A549 (cell line): ENCODE results near the gene MATR3. TPM values are rescaled to one million over a fixed set of nuclear protein-coding genes. Genes with fewer than 3 reads are reported as not detected.
A peak's percentile ranks its signal among the peaks of the same experiment; 100 is the strongest.

Source experiments
- ATAC-seq, 2 experiments: fragments of 200-7000 bp in 1 of 2; fragments of >200 bp in 1 of 2; cut with Nextera tagmentation in 1 of 2; cut with Tn5 transposase in 1 of 2; 3 replicates each; pipeline versions ENCODE4 v1.8.0 to v1.9.1; 2018 to 2020; ENCODE audit warnings: mild to moderate bottlenecking in 1 of 2, moderate library complexity in 1 of 2
- CTCF ChIA-PET: fragments of 300-600 bp; sonication (Branson Sonifier 250); formaldehyde crosslinking; extraction: SDS; loops from one replicate; lab custom pipeline; 2021; ENCODE audit warnings: antibody characterized with exemption, inconsistent platforms; lab: Yijun Ruan, JAX
- POLR2A ChIA-PET: fragments of 350-600 bp; formaldehyde crosslinking; extraction: SDS; loops from one replicate; lab custom pipeline; 2021; ENCODE audit warnings: antibody characterized with exemption, inconsistent platforms; lab: Yijun Ruan, JAX
- DNase-seq, 2 experiments: peaks; one replicate each; pipeline versions ENCODE4 v3.0.0 to v3.0.0-alpha.2; 2011 to 2016; ENCODE audit warnings: low read depth in 1 of 2, low spot score in 1 of 2
- FAIRE-seq: peaks from 2 replicates; lab custom pipeline; 2011; peaks lifted over from hg19 to GRCh38; lab: Jason Lieb, UNC
- H3K27ac ChIP-seq, 2 experiments: fragments of >200 bp; sonication (Bioruptor Twin); formaldehyde crosslinking; 3 replicates each; pipeline ENCODE4 v1.5.1; 2016 to 2017
- H3K4me1 ChIP-seq: fragments of >200 bp; sonication (Bioruptor Twin); formaldehyde crosslinking; 3 replicates; pipeline ENCODE4 v1.6.1; 2016
- H3K4me2 ChIP-seq: fragments of >200 bp; sonication (Bioruptor Twin); formaldehyde crosslinking; 3 replicates; pipeline ENCODE4 v1.6.1; 2016
- H3K4me3 ChIP-seq: fragments of >200 bp; sonication (Bioruptor Twin); formaldehyde crosslinking; 3 replicates; pipeline ENCODE4 v1.5.1; 2016
- H3K9me3 ChIP-seq: fragments of >200 bp; sonication (Bioruptor Twin); formaldehyde crosslinking; 3 replicates; pipeline ENCODE4 v1.6.1; 2016
- ATOH8 ChIP-seq: fragments of 250-450 bp; sonication (Bioruptor Pico); IDR thresholded peaks from 2 replicates; pipeline ENCODE4 v1.5.0; 2020; ENCODE audit warnings: low read depth, mild to moderate bottlenecking, moderate library complexity
- BCL3 ChIP-seq: fragments of >200 bp; sonication (Bioruptor Twin); formaldehyde crosslinking; IDR thresholded peaks from 3 replicates; pipeline ENCODE4 v1.6.1; 2016
- BHLHE40 ChIP-seq: IDR thresholded peaks from 2 replicates; pipeline ENCODE4 v1.6.1; 2012; ENCODE audit warnings: low read depth, low read length, inconsistent platforms
- CHD2 ChIP-seq: fragments of 150-350 bp; IDR thresholded peaks from 2 replicates; pipeline ENCODE4 v1.6.1; 2014; ENCODE audit warnings: low read length; ENCODE audit not compliant: partially characterized antibody
- CHD4 ChIP-seq: fragments of 200-600 bp; sonication (generic); IDR thresholded peaks from 2 replicates; pipeline ENCODE4 v1.6.1; 2016; ENCODE audit warnings: antibody characterized with exemption, mild to moderate bottlenecking, borderline replicate concordance
- EHMT2 ChIP-seq: fragments of 200-600 bp; sonication (generic); IDR thresholded peaks from 2 replicates; pipeline ENCODE4 v1.6.1; 2016; ENCODE audit warnings: antibody characterized with exemption, low read depth, mild to moderate bottlenecking, moderate library complexity
- HES2 ChIP-seq: fragments of >200 bp; sonication (Bioruptor Twin); formaldehyde crosslinking; IDR thresholded peaks from 2 replicates; pipeline ENCODE4 v1.6.1; 2016
- HMGXB4 ChIP-seq: fragments of 250-450 bp; sonication (Bioruptor Pico); IDR thresholded peaks from 2 replicates; pipeline ENCODE4 v1.5.0; 2021; ENCODE audit warnings: mild to moderate bottlenecking, moderate library complexity, borderline replicate concordance
- HOXA7 ChIP-seq: fragments of 250-450 bp; sonication (Bioruptor Pico); IDR thresholded peaks from 2 replicates; pipeline ENCODE4 v1.5.0; 2020; ENCODE audit warnings: mild to moderate bottlenecking, moderate library complexity
- HOXB13 ChIP-seq: fragments of 250-450 bp; sonication (Bioruptor Pico); IDR thresholded peaks from 2 replicates; pipeline ENCODE4 v1.5.0; 2020; ENCODE audit warnings: low read depth, mild to moderate bottlenecking, moderate library complexity
- JUNB ChIP-seq: fragments of >200 bp; sonication (Bioruptor Twin); formaldehyde crosslinking; IDR thresholded peaks from 2 replicates; pipeline ENCODE4 v1.6.1; 2016
- KDM5A ChIP-seq: fragments of 200-600 bp; sonication (generic); IDR thresholded peaks from 2 replicates; pipeline ENCODE4 v1.6.1; 2016; ENCODE audit warnings: antibody characterized with exemption, mild to moderate bottlenecking
- MAX ChIP-seq: IDR thresholded peaks from 2 replicates; pipeline ENCODE4 v1.6.1; 2012
- NPAS2 ChIP-seq: fragments of 250-450 bp; sonication (Bioruptor Pico); IDR thresholded peaks from 2 replicates; pipeline ENCODE4 v1.8.0; 2022; ENCODE audit warnings: mild to moderate bottlenecking, moderate library complexity, borderline replicate concordance
- PBX3 ChIP-seq: IDR thresholded peaks from 2 replicates; pipeline ENCODE4 v1.6.1; 2012
- POLR2A ChIP-seq: IDR thresholded peaks from 2 replicates; pipeline ENCODE4 v1.6.1; 2012; ENCODE audit warnings: mild to moderate bottlenecking, low read length
- POLR2AphosphoS2 ChIP-seq: conservative IDR thresholded peaks from 2 replicates; pipeline ENCODE4 v1.6.1; 2012; ENCODE audit warnings: low read length, improper control_type of control experiment, inconsistent platforms
- RARB ChIP-seq: fragments of 250-450 bp; sonication (Bioruptor Pico); IDR thresholded peaks from 2 replicates; pipeline ENCODE4 v1.8.0; 2021; ENCODE audit warnings: mild to moderate bottlenecking, moderate library complexity
- SREBF2 ChIP-seq: fragments of 450-650 bp; IDR thresholded peaks from 2 replicates; pipeline ENCODE4 v1.6.1; 2014; ENCODE audit warnings: mild to moderate bottlenecking, moderate library complexity
- ZC3H11A ChIP-seq: fragments of 450-650 bp; IDR thresholded peaks from 2 replicates; pipeline ENCODE4 v1.6.1; 2014; ENCODE audit warnings: antibody characterized with exemption, mild to moderate bottlenecking
- WGBS: methylation state at CpG from one replicate; pipeline ENCODE4 v1.1.6; 2017; ENCODE audit errors: missing lambda C conversion rate; 5-methylcytosine and 5-hydroxymethylcytosine counted together
- polyA plus RNA-seq, 4 experiments: library from polyadenylated mRNA; depleted of rRNA in 3 of 4; stranded (reverse); fragments of >200 nt; fragmentation: RNase III in 1 of 4; extraction: RNeasy Plus Mini Kit Qiagen cat#74134 plus additional on column Dnase treatment in 1 of 4; gene quantifications; 2 replicates in 3 of 4; 3 replicates in 1 of 4; pipeline ENCODE4 v1.2.3, GENCODE V29; 2011 to 2017

Gene MATR3
- polyA plus RNA-seq, 2 of the 4 experiments (the other 2 are of a cell fraction), result 178 to 189 TPM

GRCh38 chr5:139275956-139276355, 17.6 kb upstream of the MATR3 start:
- ChIA-PET POLR2A (interaction anchor here (0.7 to 2.8 kb wide), 4 partner anchors 18 to 1085 kb away, joined by 3 to 15 read pairs (median 3); partner anchors contain the start of genes HSPA9 and MATR3), CTCF (interaction anchor here (0.6 to 2.4 kb wide), 9 partner anchors 10 to 697 kb away, joined by 3 to 8 read pairs (median 4); partner anchors contain the start of gene PAIP2)
- Histone ChIP-seq H3K27ac (peak overlapping the region; percentile 94 to 97), H3K9me3 (no peaks in the 10 kb centered on the region), H3K4me3 (peak overlapping the region; percentile 80), H3K4me1 (peaks cover 78% of the 10 kb centered on the region), H3K4me2 (peak overlapping the region; percentile 97)
- WGBS, result 29% methylated on average over 3 of the region's 3 CpGs
- ATAC-seq, result no peak
- FAIRE-seq, result no peak
- TF ChIP-seq BCL3, result no peak
- TF ChIP-seq MAX, result peak; percentile 75
- no peak for DNase-seq

GRCh38 chr5:139276426-139276825, 17.1 kb upstream of the MATR3 start:
- Histone ChIP-seq H3K27ac (peak overlapping the region; percentile 94 to 97; a peak in 5 of 6 replicates), H3K4me2 (peak overlapping the region; percentile 97), H3K4me3 (peak overlapping the region; percentile 80), H3K9me3 (no peaks in the 10 kb centered on the region), H3K4me1 (peaks cover 78% of the 10 kb centered on the region)
- DNase-seq (no peak), ATAC-seq (no peak), FAIRE-seq (no peak)
- WGBS, result 28% methylated on average over 2 of the region's 2 CpGs
- ChIA-PET CTCF (interaction anchor here (0.6 to 2.4 kb wide), 7 partner anchors 10 to 697 kb away, joined by 3 to 8 read pairs (median 4); partner anchors contain the start of gene PAIP2), POLR2A (interaction anchor here (0.8 to 2.8 kb wide), 3 partner anchors 17 to 701 kb away, joined by 3 to 15 read pairs (median 3); partner anchors contain the start of genes HSPA9 and MATR3)
- TF ChIP-seq HOXA7 (CRISPR knock-in tag) (peak; percentile 38; the same call in 1 of the 2 replicates), ZC3H11A (no peak)

- Histone ChIP-seq H3K4me3 (peak overlapping the region; percentile 80; the same call in 2 of the 3 replicates), H3K4me2 (peak overlapping the region; percentile 97), H3K27ac (peak overlapping the region; percentile 94 to 97; a peak in 5 of 6 replicates), H3K9me3 (no peaks in the 10 kb centered on the region), H3K4me1 (peaks cover 79% of the 10 kb centered on the region)
- no peak for TF ChIP-seq BCL3
- no peak for TF ChIP-seq PBX3
- TF ChIP-seq KDM5A, result no peak
- TF ChIP-seq HOXA7 (CRISPR knock-in tag), result no peak
- no peak for TF ChIP-seq HES2
- TF ChIP-seq CHD2, result no peak
- TF ChIP-seq RARB, result no peak
- no peak for TF ChIP-seq MAX
- TF ChIP-seq HOXB13, result no peak
- TF ChIP-seq POLR2AphosphoS2, result no peak
- TF ChIP-seq ZC3H11A, result no peak
- no peak for TF ChIP-seq SREBF2
- no peak for TF ChIP-seq HMGXB4
- TF ChIP-seq BHLHE40, result no peak
- TF ChIP-seq EHMT2, result no peak
- TF ChIP-seq JUNB, result no peak
- TF ChIP-seq ATOH8, result no peak
- no peak for TF ChIP-seq CHD4
- no peak for TF ChIP-seq NPAS2
- TF ChIP-seq POLR2A, result no peak
- ATAC-seq (no peak), DNase-seq (no peak), FAIRE-seq (no peak)
- POLR2A ChIA-PET, result interaction anchor here (2.8 kb wide), 1 partner anchor 16 kb away, joined by 15 read pairs; the partner anchor contains the start of gene MATR3
- 63% methylated on average over 5 of the region's 5 CpGs for WGBS
- CTCF ChIA-PET, result interaction anchor here (0.6 to 2.4 kb wide), 3 partner anchors 9 to 15 kb away, joined by 4 to 8 read pairs (median 4); no protein-coding TSS in a partner anchor
Measured at GRCh38 chr5:139277171-139277570, 16.4 kb upstream of the MATR3 start.
